Measurements from ENCODE around the gene LMBRD1.
"Not testable (repeated sequence)": the region's sequence is repeated elsewhere in the genome, so short reads cannot be mapped to it uniquely, and the experiment has no call there.

Gene LMBRD1

GRCh38 chr6:69796642-69797390 lies at the start of gene LMBRD1:
Gene LMBRD1 (minus strand): TSS chr6:69797010. CDS start chr6:69796881, 129 bp downstream.
- peak; percentile 97 to 100 (median 98) for DNase-seq (ENCODE audit: low read depth in 4 of 4, low spot score in 1 of 4)

GRCh38 chr6:69846312-69846711 lies 49.5 kb upstream of the LMBRD1 start:
- no peak for DNase-seq (ENCODE audit: low read depth in 4 of 4, low spot score in 1 of 4)

- DNase-seq (ENCODE audit: low read depth in 4 of 4, low spot score in 1 of 4), result no peak
These were observed 46.4 kb upstream of the LMBRD1 start for GRCh38 chr6:69843189-69843588.

- no peak for DNase-seq (ENCODE audit: low read depth in 4 of 4, low spot score in 1 of 4)
These were observed 45.1 kb upstream of the LMBRD1 start for GRCh38 chr6:69841862-69842261.

- no peak for DNase-seq (ENCODE audit: low read depth in 4 of 4, low spot score in 1 of 4)
These were observed 38.8 kb upstream of the LMBRD1 start for GRCh38 chr6:69835414-69836179.

GRCh38 chr6:69832558-69832957 lies 35.7 kb upstream of the LMBRD1 start:
- DNase-seq (ENCODE audit: low read depth in 4 of 4, low spot score in 1 of 4), result no peak

GRCh38 chr6:69827276-69827893 lies 30.6 kb upstream of the LMBRD1 start:
- DNase-seq (ENCODE audit: low read depth in 4 of 4, low spot score in 1 of 4), result no peak

GRCh38 chr6:69825904-69826303 lies 29.1 kb upstream of the LMBRD1 start:
- no peak for DNase-seq (ENCODE audit: low read depth in 4 of 4, low spot score in 1 of 4)

- not testable (repeated sequence) for DNase-seq (ENCODE audit: low read depth in 4 of 4, low spot score in 1 of 4)
These were observed 27.5 kb upstream of the LMBRD1 start for GRCh38 chr6:69824355-69824754.

GRCh38 chr6:69820438-69820837 lies 23.6 kb upstream of the LMBRD1 start:
- DNase-seq (ENCODE audit: low read depth in 4 of 4, low spot score in 1 of 4), result no peak

GRCh38 chr6:69820018-69820417 lies 23.2 kb upstream of the LMBRD1 start:
- DNase-seq (ENCODE audit: low read depth in 4 of 4, low spot score in 1 of 4), result no peak

- no peak for DNase-seq (ENCODE audit: low read depth in 4 of 4, low spot score in 1 of 4)
These were observed 22.3 kb upstream of the LMBRD1 start for GRCh38 chr6:69819138-69819537.

GRCh38 chr6:69818223-69818930 lies 21.6 kb upstream of the LMBRD1 start:
- DNase-seq (ENCODE audit: low read depth in 4 of 4, low spot score in 1 of 4), result no peak

GRCh38 chr6:69817358-69817757 lies 20.5 kb upstream of the LMBRD1 start:
- no peak for DNase-seq (ENCODE audit: low read depth in 4 of 4, low spot score in 1 of 4)

GRCh38 chr6:69816569-69816968 lies 19.8 kb upstream of the LMBRD1 start:
- no peak for DNase-seq (ENCODE audit: low read depth in 4 of 4, low spot score in 1 of 4)

- DNase-seq (ENCODE audit: low read depth in 4 of 4, low spot score in 1 of 4), result no peak
These were observed 19.2 kb upstream of the LMBRD1 start for GRCh38 chr6:69816026-69816425.

- DNase-seq (ENCODE audit: low read depth in 4 of 4, low spot score in 1 of 4), result no peak
These were observed 16.7 kb upstream of the LMBRD1 start for GRCh38 chr6:69813508-69813907.

GRCh38 chr6:69812746-69813427 lies 16.1 kb upstream of the LMBRD1 start:
- no peak for DNase-seq (ENCODE audit: low read depth in 4 of 4, low spot score in 1 of 4)

GRCh38 chr6:69802995-69803394 lies 6.2 kb upstream of the LMBRD1 start:
- no peak for DNase-seq (ENCODE audit: low read depth in 4 of 4, low spot score in 1 of 4)

GRCh38 chr6:69801711-69802110 lies 4.9 kb upstream of the LMBRD1 start:
- no peak for DNase-seq (ENCODE audit: low read depth in 4 of 4, low spot score in 1 of 4)

GRCh38 chr6:69801225-69801624 lies 4.4 kb upstream of the LMBRD1 start:
- no peak for DNase-seq (ENCODE audit: low read depth in 4 of 4, low spot score in 1 of 4)

Data from stimulated activated CD4-positive, alpha-beta T cell treated with anti-CD3 and anti-CD28 coated beads, Interleukin-1b, Interleukin-23, amount 100 ng/mL, for 24 hours (primary cell).